IMR-90 (cell line): ENCODE results near the gene NHLRC2.

Experiments
- CEBPB ChIP-seq: IDR thresholded peaks from 2 replicates; pipeline ENCODE4 v1.6.1; 2012; ENCODE audit warnings: low read depth, low read length, improper control_type of control experiment
- MAFK ChIP-seq: IDR thresholded peaks from 2 replicates; pipeline ENCODE4 v1.6.1; 2012; ENCODE audit warnings: low read depth, low read length, improper control_type of control experiment
- MXI1 ChIP-seq: IDR thresholded peaks from 2 replicates; pipeline ENCODE4 v1.6.1; 2012; ENCODE audit warnings: low read depth, mild to moderate bottlenecking, low read length, moderate library complexity, borderline replicate concordance
- POLR2A ChIP-seq: IDR thresholded peaks from 2 replicates; pipeline ENCODE4 v1.6.1; 2012; ENCODE audit warnings: mild to moderate bottlenecking, low read depth, low read length
- RFX5 ChIP-seq: IDR thresholded peaks from 2 replicates; pipeline ENCODE4 v1.8.0; 2012; ENCODE audit warnings: low read depth, mild to moderate bottlenecking, low read length, moderate library complexity
- SMC3 ChIP-seq: fragments of 150-350 bp; IDR thresholded peaks from 2 replicates; pipeline ENCODE4 v1.6.1; 2016; ENCODE audit warnings: low read depth, mild to moderate bottlenecking, antibody characterized with exemption, low read length, moderate library complexity
- TF ChIP-seq, protein P1 (sequence below): conservative IDR thresholded peaks from 2 replicates; pipeline ENCODE4 v1.5.1; 2012; ENCODE audit warnings: mild to moderate bottlenecking, low read depth, low read length, improper control_type of control experiment
- TF ChIP-seq, protein P2 (sequence below): fragments of 150-350 bp; IDR thresholded peaks from 2 replicates; pipeline ENCODE4 v1.6.1; 2017; ENCODE audit warnings: mild to moderate bottlenecking, antibody characterized with exemption, low read length, low read depth

DNA sequence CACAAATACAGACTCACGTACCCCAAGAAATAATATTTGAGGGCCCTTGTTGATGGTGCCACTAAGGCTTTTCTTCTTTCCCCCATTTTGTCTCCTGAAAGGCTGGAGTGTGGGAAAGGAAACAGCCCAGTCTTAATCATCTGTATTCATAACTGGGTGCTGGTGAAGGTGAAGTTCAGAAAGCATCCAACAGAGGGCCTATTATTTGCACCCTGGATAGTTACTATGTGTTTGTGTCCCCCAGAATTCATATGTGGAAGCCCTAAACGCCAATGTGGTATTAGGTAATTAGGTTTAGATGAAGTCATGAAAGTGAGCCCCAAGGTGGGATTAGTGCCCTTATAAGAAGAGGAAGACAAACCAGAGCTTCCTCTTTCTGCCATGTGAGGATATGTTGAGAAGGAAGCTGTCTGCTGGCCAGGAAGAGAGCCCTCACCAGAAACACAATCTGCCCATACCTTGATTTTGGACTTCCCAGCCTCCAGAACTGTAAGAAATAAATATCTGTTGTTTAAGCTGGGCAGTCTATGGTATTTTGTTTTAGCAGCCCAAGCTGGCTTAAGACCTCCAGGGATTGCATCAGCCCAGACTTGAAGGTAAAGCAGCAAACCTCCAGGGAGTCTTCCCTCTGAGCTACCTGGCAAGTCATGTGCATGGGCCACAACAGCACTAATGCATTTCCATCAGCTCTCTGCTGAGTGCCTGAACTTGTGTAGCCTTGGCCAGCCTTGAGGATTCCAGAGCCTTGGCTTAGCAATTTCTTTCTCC is 99.2 kb downstream of the NHLRC2 start:
- TF ChIP-seq, protein P1, sequence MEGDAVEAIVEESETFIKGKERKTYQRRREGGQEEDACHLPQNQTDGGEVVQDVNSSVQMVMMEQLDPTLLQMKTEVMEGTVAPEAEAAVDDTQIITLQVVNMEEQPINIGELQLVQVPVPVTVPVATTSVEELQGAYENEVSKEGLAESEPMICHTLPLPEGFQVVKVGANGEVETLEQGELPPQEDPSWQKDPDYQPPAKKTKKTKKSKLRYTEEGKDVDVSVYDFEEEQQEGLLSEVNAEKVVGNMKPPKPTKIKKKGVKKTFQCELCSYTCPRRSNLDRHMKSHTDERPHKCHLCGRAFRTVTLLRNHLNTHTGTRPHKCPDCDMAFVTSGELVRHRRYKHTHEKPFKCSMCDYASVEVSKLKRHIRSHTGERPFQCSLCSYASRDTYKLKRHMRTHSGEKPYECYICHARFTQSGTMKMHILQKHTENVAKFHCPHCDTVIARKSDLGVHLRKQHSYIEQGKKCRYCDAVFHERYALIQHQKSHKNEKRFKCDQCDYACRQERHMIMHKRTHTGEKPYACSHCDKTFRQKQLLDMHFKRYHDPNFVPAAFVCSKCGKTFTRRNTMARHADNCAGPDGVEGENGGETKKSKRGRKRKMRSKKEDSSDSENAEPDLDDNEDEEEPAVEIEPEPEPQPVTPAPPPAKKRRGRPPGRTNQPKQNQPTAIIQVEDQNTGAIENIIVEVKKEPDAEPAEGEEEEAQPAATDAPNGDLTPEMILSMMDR = no peak
- no peak for TF ChIP-seq RFX5
- no peak for TF ChIP-seq SMC3
- no peak for TF ChIP-seq MXI1
- no peak for TF ChIP-seq CEBPB
- no peak for TF ChIP-seq MAFK
- no peak for TF ChIP-seq POLR2A
- TF ChIP-seq, protein P2, sequence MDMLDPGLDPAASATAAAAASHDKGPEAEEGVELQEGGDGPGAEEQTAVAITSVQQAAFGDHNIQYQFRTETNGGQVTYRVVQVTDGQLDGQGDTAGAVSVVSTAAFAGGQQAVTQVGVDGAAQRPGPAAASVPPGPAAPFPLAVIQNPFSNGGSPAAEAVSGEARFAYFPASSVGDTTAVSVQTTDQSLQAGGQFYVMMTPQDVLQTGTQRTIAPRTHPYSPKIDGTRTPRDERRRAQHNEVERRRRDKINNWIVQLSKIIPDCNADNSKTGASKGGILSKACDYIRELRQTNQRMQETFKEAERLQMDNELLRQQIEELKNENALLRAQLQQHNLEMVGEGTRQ = no peak
